Measurements from ENCODE around the gene FAM234A.

FAM234A gene

GRCh38 chr16:280005-280460 lies 45.4 kb downstream of the FAM234A start:
- no peak overlapping the region for H3K9ac ChIP-seq (ENCODE audit: low read depth in 1 of 2, low read length in 2 of 2)
- no peak overlapping the region for H3K4me3 ChIP-seq (ENCODE audit: low read length in 2 of 2)
- H3K27me3 ChIP-seq (ENCODE audit: control insufficient read depth in 2 of 2, insufficient read depth in 2 of 2, low read length in 2 of 2), result peaks cover 4 to 8% of the 10 kb centered on the region in 2 donors
- no peaks in the 10 kb centered on the region for H3K9me3 ChIP-seq (ENCODE audit: control insufficient read depth in 2 of 2, low read length in 2 of 2)
- H3K4me1 ChIP-seq (ENCODE audit: control insufficient read depth in 2 of 2, insufficient read depth in 2 of 2, low read length in 2 of 2), result peaks cover 3 to 5% of the 10 kb centered on the region in 2 donors
- H3K27ac ChIP-seq (ENCODE audit: low read depth in 2 of 2, low read length in 2 of 2), result no peak overlapping the region
- no peaks in the 10 kb centered on the region for H3K36me3 ChIP-seq (ENCODE audit: control insufficient read depth in 2 of 2, insufficient read depth in 2 of 2, low read length in 2 of 2)

DNA sequence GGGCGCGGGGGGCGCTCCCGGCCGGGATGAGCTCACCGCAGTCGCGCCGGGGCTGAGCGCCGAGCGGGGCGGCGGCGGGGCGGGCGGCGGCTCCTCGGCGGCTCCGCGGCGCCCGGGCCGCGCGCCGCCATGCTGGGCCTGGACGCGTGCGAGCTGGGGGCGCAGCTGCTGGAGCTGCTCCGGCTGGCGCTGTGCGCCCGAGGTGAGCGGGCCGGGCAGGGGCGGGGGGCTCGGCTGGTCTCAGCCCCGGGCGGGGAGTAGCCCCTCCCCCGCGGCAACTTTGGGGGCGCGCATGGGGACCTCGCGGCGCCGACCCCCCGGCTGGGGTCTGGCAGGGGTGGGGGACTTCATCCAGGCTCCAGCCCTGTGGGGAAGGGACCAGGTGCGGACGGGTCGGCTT lies 45.9 kb downstream of the FAM234A start, which contains the start of gene ARHGDIG:
ARHGDIG (plus strand) TSS at position 40 of the 400 bp plus-strand sequence; CDS start at position 130, 90 bp downstream.
- Histone ChIP-seq H3K36me3 (ENCODE audit: control insufficient read depth in 2 of 2, insufficient read depth in 2 of 2, low read length in 2 of 2) (no peaks in the 10 kb centered on the region), H3K4me1 (ENCODE audit: control insufficient read depth in 2 of 2, insufficient read depth in 2 of 2, low read length in 2 of 2) (peaks cover 0 to 2% of the 10 kb centered on the region in 2 donors), H3K9ac (ENCODE audit: low read depth in 1 of 2, low read length in 2 of 2) (no peak within 1 kb of the TSS), H3K4me3 (ENCODE audit: low read length in 2 of 2) (no peak within 1 kb of the TSS), H3K27me3 (ENCODE audit: control insufficient read depth in 2 of 2, insufficient read depth in 2 of 2, low read length in 2 of 2) (peaks cover 4 to 6% of the 10 kb centered on the region in 2 donors), H3K9me3 (ENCODE audit: control insufficient read depth in 2 of 2, low read length in 2 of 2) (no peaks in the 10 kb centered on the region), H3K27ac (ENCODE audit: low read depth in 2 of 2, low read length in 2 of 2) (no peak within 1 kb of the TSS)

DNA sequence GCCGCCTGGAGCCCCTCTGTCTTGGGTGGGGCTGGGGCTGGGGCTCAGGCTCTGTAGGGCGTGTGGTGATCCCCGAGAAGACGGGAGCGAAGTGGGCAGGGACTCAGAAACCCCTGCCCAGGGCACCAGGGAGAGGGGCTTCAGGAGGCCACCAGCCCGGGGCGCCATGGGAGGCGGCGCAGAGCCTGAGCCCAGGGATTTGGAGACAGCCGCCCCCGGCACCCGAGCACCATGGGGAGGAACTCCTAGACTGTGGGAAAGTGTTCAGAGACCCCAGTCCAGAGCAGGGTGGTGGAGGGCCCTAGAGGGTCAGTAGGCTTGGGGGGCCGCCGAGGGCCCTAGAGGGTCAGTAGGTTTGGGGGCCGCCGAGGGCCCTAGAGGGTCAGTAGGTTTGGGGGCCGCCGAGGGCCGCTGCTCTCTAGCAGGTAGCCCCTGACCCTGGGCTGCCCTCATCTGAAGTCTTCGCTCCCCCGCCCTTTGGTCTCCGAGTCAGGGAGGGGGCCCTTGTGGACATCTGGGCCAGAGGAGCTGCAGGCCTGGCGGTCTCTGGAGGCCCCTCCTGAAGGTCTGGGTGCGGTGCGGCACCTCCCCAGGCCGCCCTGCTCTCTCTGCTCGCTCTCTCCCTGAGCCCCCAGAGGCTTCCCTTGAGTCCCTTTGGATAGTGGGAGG lies 46.5 kb downstream of the FAM234A start:
- no peak overlapping the region for H3K4me3 ChIP-seq (ENCODE audit: low read length in 2 of 2)
- no peaks in the 10 kb centered on the region for H3K36me3 ChIP-seq (ENCODE audit: control insufficient read depth in 2 of 2, insufficient read depth in 2 of 2, low read length in 2 of 2)
- no peak overlapping the region for H3K9ac ChIP-seq (ENCODE audit: low read depth in 1 of 2, low read length in 2 of 2)
- peaks cover 4 to 6% of the 10 kb centered on the region in 2 donors for H3K27me3 ChIP-seq (ENCODE audit: control insufficient read depth in 2 of 2, insufficient read depth in 2 of 2, low read length in 2 of 2)
- no peak overlapping the region for H3K27ac ChIP-seq (ENCODE audit: low read depth in 2 of 2, low read length in 2 of 2)
- H3K4me1 ChIP-seq (ENCODE audit: control insufficient read depth in 2 of 2, insufficient read depth in 2 of 2, low read length in 2 of 2), result peaks cover 0 to 2% of the 10 kb centered on the region in 2 donors
- no peaks in the 10 kb centered on the region for H3K9me3 ChIP-seq (ENCODE audit: control insufficient read depth in 2 of 2, low read length in 2 of 2)

DNA sequence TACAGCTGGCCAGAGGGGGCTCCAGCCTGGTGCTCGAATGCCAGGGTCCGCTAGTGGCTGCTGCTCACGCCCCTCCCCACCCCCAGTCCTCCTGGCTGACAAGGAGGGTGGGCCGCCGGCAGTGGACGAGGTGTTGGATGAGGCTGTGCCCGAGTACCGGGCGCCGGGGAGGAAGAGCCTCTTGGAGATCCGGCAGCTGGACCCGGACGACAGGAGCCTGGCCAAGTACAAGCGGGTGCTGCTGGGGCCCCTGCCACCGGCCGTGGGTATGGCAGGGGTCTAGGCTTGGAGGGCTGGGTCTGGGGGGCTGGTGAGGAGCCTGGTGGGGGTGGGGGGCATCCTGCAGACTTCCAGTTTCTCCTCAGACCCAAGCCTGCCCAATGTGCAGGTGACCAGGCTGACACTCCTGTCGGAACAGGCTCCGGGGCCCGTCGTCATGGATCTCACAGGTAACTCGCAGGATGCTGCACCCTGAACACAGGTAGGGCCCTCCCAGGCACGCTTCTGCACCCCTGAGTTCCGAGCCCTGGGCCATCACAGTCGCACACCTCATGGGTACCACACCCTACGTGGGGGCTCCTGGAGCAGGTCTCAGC lies 47.1 kb downstream of the FAM234A start:
- Histone ChIP-seq H3K27me3 (ENCODE audit: control insufficient read depth in 2 of 2, insufficient read depth in 2 of 2, low read length in 2 of 2) (peaks cover 2 to 3% of the 10 kb centered on the region in 2 donors), H3K4me3 (ENCODE audit: low read length in 2 of 2) (no peak overlapping the region), H3K9ac (ENCODE audit: low read depth in 1 of 2, low read length in 2 of 2) (no peak overlapping the region), H3K27ac (ENCODE audit: low read depth in 2 of 2, low read length in 2 of 2) (no peak overlapping the region), H3K4me1 (ENCODE audit: control insufficient read depth in 2 of 2, insufficient read depth in 2 of 2, low read length in 2 of 2) (peaks cover 0 to 2% of the 10 kb centered on the region in 2 donors), H3K36me3 (ENCODE audit: control insufficient read depth in 2 of 2, insufficient read depth in 2 of 2, low read length in 2 of 2) (no peaks in the 10 kb centered on the region), H3K9me3 (ENCODE audit: control insufficient read depth in 2 of 2, low read length in 2 of 2) (no peaks in the 10 kb centered on the region)

DNA sequence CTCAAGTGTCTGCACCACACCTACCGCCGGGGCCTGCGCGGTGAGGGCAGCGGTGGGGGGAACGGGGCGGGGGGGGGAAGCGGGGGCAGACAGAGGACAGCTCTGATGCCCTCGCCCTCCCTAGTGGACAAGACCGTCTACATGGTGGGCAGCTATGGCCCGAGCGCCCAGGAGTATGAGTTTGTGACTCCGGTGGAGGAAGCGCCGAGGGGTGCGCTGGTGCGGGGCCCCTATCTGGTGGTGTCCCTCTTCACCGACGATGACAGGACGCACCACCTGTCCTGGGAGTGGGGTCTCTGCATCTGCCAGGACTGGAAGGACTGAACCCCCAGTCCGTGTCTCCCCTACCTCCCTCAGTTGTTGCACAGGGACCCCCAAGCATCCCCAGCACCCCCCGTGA lies 47.9 kb downstream of the FAM234A start:
- no peak overlapping the region for H3K4me3 ChIP-seq (ENCODE audit: low read length in 2 of 2)
- no peaks in the 10 kb centered on the region for H3K36me3 ChIP-seq (ENCODE audit: control insufficient read depth in 2 of 2, insufficient read depth in 2 of 2, low read length in 2 of 2)
- peaks cover 2 to 3% of the 10 kb centered on the region in 2 donors for H3K27me3 ChIP-seq (ENCODE audit: control insufficient read depth in 2 of 2, insufficient read depth in 2 of 2, low read length in 2 of 2)
- H3K9me3 ChIP-seq (ENCODE audit: control insufficient read depth in 2 of 2, low read length in 2 of 2), result no peaks in the 10 kb centered on the region
- H3K9ac ChIP-seq (ENCODE audit: low read depth in 1 of 2, low read length in 2 of 2), result no peak overlapping the region
- peaks cover 0 to 2% of the 10 kb centered on the region in 2 donors for H3K4me1 ChIP-seq (ENCODE audit: control insufficient read depth in 2 of 2, insufficient read depth in 2 of 2, low read length in 2 of 2)
- no peak overlapping the region for H3K27ac ChIP-seq (ENCODE audit: low read depth in 2 of 2, low read length in 2 of 2)

DNA sequence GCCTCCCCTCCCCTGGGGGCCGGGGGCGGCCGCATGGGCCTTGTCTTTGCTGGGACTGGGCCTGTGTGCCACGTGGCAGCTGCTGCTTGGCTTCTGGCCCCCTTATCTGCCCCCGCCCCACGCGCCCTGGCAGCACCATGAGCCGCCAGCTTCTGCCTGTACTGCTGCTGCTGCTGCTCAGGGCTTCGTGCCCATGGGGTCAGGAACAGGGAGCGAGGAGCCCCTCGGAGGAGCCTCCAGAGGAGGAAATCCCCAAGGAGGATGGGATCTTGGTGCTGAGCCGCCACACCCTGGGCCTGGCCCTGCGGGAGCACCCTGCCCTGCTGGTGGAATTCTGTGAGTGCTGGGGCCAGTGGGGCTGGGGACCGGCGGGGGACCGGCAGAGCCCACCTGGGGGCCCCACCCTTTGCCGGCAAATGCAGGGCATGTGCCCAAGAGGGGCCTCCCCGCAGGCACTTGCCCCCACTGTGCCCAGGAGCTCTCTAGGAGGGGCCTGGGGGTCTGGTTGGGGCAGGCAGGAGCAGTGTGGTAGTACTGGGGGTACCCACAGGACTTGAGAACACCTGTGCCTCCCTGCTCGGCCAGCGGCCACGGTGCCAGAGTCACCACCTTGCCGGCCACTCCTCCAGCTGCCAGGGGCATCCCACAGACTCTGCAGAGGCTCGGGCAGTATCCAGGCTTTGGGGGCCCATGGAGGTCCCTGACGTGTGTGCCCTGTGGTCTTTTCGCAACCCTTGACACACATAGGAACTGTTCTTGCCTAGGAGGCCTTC lies 48.6 kb downstream of the FAM234A start, which contains the start of gene PDIA2:
PDIA2 (plus strand) TSS at position 132 of the 773 bp plus-strand sequence; CDS start at position 138, 6 bp downstream.
- Histone ChIP-seq H3K27me3 (ENCODE audit: control insufficient read depth in 2 of 2, insufficient read depth in 2 of 2, low read length in 2 of 2) (peaks cover 2 to 3% of the 10 kb centered on the region in 2 donors), H3K4me3 (ENCODE audit: low read length in 2 of 2) (no peak within 1 kb of the TSS), H3K9ac (ENCODE audit: low read depth in 1 of 2, low read length in 2 of 2) (no peak within 1 kb of the TSS), H3K4me1 (ENCODE audit: control insufficient read depth in 2 of 2, insufficient read depth in 2 of 2, low read length in 2 of 2) (peaks cover 0 to 2% of the 10 kb centered on the region in 2 donors), H3K36me3 (ENCODE audit: control insufficient read depth in 2 of 2, insufficient read depth in 2 of 2, low read length in 2 of 2) (peaks cover 4% of the 10 kb centered on the region in 2 donors), H3K9me3 (ENCODE audit: control insufficient read depth in 2 of 2, low read length in 2 of 2) (no peaks in the 10 kb centered on the region), H3K27ac (ENCODE audit: low read depth in 2 of 2, low read length in 2 of 2) (no peak within 1 kb of the TSS)

- Histone ChIP-seq H3K4me1 (ENCODE audit: control insufficient read depth in 2 of 2, insufficient read depth in 2 of 2, low read length in 2 of 2) (peaks cover 0 to 2% of the 10 kb centered on the region in 2 donors), H3K9ac (ENCODE audit: low read depth in 1 of 2, low read length in 2 of 2) (no peak overlapping the region), H3K9me3 (ENCODE audit: control insufficient read depth in 2 of 2, low read length in 2 of 2) (no peaks in the 10 kb centered on the region), H3K36me3 (ENCODE audit: control insufficient read depth in 2 of 2, insufficient read depth in 2 of 2, low read length in 2 of 2) (peaks cover 9 to 14% of the 10 kb centered on the region in 2 donors), H3K27ac (ENCODE audit: low read depth in 2 of 2, low read length in 2 of 2) (no peak overlapping the region), H3K4me3 (ENCODE audit: low read length in 2 of 2) (no peak overlapping the region), H3K27me3 (ENCODE audit: control insufficient read depth in 2 of 2, insufficient read depth in 2 of 2, low read length in 2 of 2) (peaks cover 0 to 3% of the 10 kb centered on the region in 2 donors)
Observed at GRCh38 chr16:284204-285120, 49.8 kb downstream of the FAM234A start.

DNA sequence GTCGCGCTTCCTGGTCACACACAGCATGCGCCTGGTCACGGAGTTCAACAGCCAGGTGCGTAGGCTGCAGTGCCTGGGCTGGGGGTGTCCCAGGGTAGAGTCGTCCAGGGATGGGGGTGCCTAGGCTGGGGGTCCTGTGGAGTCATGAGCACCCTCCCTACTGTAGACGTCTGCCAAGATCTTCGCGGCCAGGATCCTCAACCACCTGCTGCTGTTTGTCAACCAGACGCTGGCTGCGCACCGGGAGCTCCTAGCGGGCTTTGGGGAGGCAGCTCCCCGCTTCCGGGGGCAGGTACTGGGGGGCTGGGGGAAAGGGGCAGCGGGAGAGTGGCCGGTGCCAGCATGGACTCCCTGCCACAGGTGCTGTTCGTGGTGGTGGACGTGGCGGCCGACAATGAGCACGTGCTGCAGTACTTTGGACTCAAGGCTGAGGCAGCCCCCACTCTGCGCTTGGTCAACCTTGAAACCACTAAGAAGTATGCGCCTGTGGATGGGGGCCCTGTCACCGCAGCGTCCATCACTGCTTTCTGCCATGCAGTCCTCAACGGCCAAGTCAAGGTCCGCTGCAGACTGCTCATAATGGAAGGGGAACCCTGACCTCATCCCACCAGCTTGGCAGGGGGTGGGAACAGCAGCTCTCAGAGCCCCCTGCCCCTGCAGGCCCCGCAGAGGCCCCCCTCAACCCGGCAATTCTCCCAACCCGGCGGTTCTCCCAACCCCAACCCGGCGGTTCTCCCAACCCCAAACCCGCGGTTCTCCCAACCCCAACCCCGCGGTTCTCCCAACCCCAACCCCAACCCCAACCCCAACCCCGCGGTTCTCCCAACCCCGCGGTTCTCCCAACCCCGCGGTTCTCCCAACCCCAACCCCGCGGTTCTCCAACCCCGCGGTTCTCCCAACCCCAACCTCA lies 50.8 kb downstream of the FAM234A start:
- Histone ChIP-seq H3K4me1 (ENCODE audit: control insufficient read depth in 2 of 2, insufficient read depth in 2 of 2, low read length in 2 of 2) (peaks cover 0 to 2% of the 10 kb centered on the region in 2 donors), H3K36me3 (ENCODE audit: control insufficient read depth in 2 of 2, insufficient read depth in 2 of 2, low read length in 2 of 2) (peaks cover 12 to 17% of the 10 kb centered on the region in 2 donors), H3K9ac (ENCODE audit: low read depth in 1 of 2, low read length in 2 of 2) (no peak overlapping the region), H3K9me3 (ENCODE audit: control insufficient read depth in 2 of 2, low read length in 2 of 2) (no peaks in the 10 kb centered on the region), H3K27ac (ENCODE audit: low read depth in 2 of 2, low read length in 2 of 2) (no peak overlapping the region), H3K4me3 (ENCODE audit: low read length in 2 of 2) (no peak overlapping the region), H3K27me3 (ENCODE audit: control insufficient read depth in 2 of 2, insufficient read depth in 2 of 2, low read length in 2 of 2) (peaks cover 0 to 3% of the 10 kb centered on the region in 2 donors)
